ENCODE data around the gene SRRM3.
"Not testable (repeated sequence)": the region's sequence is repeated elsewhere in the genome, so short reads cannot be mapped to it uniquely, and the experiment has no call there.

DNA sequence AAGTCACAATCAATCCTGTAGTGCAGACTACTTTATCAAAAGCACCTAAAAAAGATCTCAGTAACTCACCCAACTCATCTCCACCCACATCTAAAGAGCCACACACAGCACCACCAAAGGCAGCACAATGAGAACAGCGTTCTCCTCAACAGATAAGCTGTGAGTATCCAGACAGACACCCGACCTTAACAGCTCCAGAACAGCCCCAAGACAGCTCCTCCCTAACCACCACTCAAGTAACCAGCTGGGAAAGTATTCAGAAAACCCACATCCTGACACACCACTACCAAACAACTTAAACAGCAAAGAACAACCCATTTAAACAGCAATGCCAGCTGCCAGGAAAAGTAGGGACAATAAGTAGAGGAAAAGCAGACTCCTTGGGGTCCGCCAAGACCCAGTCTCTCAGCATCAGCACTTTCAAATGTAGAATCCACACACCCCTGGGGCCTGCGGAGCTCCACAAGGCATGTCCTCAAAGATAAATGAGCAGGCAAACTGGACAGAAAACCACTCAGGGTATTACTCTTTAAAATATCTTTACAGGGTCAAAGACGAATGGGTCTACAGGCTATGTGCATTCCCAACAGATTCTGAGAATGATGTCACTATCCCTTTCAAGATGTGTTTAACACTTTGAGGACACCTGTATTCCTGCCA lies 48.0 kb upstream of the SRRM3 start:
- TF ChIP-seq, protein P1, sequence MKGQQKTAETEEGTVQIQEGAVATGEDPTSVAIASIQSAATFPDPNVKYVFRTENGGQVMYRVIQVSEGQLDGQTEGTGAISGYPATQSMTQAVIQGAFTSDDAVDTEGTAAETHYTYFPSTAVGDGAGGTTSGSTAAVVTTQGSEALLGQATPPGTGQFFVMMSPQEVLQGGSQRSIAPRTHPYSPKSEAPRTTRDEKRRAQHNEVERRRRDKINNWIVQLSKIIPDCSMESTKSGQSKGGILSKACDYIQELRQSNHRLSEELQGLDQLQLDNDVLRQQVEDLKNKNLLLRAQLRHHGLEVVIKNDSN (IDR thresholded peaks at IDR 0.05; ENCODE audit: borderline replicate concordance, low read depth), result not testable (repeated sequence)
- TF ChIP-seq, protein P2, sequence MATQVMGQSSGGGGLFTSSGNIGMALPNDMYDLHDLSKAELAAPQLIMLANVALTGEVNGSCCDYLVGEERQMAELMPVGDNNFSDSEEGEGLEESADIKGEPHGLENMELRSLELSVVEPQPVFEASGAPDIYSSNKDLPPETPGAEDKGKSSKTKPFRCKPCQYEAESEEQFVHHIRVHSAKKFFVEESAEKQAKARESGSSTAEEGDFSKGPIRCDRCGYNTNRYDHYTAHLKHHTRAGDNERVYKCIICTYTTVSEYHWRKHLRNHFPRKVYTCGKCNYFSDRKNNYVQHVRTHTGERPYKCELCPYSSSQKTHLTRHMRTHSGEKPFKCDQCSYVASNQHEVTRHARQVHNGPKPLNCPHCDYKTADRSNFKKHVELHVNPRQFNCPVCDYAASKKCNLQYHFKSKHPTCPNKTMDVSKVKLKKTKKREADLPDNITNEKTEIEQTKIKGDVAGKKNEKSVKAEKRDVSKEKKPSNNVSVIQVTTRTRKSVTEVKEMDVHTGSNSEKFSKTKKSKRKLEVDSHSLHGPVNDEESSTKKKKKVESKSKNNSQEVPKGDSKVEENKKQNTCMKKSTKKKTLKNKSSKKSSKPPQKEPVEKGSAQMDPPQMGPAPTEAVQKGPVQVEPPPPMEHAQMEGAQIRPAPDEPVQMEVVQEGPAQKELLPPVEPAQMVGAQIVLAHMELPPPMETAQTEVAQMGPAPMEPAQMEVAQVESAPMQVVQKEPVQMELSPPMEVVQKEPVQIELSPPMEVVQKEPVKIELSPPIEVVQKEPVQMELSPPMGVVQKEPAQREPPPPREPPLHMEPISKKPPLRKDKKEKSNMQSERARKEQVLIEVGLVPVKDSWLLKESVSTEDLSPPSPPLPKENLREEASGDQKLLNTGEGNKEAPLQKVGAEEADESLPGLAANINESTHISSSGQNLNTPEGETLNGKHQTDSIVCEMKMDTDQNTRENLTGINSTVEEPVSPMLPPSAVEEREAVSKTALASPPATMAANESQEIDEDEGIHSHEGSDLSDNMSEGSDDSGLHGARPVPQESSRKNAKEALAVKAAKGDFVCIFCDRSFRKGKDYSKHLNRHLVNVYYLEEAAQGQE (IDR thresholded peaks at IDR 0.05; ENCODE audit: low read depth, low read length), result not testable (repeated sequence)
- not testable (repeated sequence) for TF ChIP-seq POLR2AphosphoS5 (IDR thresholded peaks at IDR 0.05; ENCODE audit: low read depth, low read length); NRF1 (IDR thresholded peaks at IDR 0.05; ENCODE audit: low read depth, low read length); RAD21 (IDR thresholded peaks at IDR 0.05; ENCODE audit: low read length)
- TF ChIP-seq, protein P3, sequence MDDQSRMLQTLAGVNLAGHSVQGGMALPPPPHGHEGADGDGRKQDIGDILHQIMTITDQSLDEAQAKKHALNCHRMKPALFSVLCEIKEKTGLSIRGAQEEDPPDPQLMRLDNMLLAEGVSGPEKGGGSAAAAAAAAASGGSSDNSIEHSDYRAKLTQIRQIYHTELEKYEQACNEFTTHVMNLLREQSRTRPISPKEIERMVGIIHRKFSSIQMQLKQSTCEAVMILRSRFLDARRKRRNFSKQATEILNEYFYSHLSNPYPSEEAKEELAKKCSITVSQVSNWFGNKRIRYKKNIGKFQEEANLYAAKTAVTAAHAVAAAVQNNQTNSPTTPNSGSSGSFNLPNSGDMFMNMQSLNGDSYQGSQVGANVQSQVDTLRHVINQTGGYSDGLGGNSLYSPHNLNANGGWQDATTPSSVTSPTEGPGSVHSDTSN (IDR thresholded peaks at IDR 0.05), result not testable (repeated sequence)
- TF ChIP-seq, protein P4, sequence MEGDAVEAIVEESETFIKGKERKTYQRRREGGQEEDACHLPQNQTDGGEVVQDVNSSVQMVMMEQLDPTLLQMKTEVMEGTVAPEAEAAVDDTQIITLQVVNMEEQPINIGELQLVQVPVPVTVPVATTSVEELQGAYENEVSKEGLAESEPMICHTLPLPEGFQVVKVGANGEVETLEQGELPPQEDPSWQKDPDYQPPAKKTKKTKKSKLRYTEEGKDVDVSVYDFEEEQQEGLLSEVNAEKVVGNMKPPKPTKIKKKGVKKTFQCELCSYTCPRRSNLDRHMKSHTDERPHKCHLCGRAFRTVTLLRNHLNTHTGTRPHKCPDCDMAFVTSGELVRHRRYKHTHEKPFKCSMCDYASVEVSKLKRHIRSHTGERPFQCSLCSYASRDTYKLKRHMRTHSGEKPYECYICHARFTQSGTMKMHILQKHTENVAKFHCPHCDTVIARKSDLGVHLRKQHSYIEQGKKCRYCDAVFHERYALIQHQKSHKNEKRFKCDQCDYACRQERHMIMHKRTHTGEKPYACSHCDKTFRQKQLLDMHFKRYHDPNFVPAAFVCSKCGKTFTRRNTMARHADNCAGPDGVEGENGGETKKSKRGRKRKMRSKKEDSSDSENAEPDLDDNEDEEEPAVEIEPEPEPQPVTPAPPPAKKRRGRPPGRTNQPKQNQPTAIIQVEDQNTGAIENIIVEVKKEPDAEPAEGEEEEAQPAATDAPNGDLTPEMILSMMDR (IDR thresholded peaks at IDR 0.05), result not testable (repeated sequence)
- TF ChIP-seq, protein P5, sequence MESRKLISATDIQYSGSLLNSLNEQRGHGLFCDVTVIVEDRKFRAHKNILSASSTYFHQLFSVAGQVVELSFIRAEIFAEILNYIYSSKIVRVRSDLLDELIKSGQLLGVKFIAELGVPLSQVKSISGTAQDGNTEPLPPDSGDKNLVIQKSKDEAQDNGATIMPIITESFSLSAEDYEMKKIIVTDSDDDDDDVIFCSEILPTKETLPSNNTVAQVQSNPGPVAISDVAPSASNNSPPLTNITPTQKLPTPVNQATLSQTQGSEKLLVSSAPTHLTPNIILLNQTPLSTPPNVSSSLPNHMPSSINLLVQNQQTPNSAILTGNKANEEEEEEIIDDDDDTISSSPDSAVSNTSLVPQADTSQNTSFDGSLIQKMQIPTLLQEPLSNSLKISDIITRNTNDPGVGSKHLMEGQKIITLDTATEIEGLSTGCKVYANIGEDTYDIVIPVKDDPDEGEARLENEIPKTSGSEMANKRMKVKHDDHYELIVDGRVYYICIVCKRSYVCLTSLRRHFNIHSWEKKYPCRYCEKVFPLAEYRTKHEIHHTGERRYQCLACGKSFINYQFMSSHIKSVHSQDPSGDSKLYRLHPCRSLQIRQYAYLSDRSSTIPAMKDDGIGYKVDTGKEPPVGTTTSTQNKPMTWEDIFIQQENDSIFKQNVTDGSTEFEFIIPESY (IDR thresholded peaks at IDR 0.05; ENCODE audit: borderline replicate concordance, low read depth), result not testable (repeated sequence)
